K562 (cell line): ENCODE measurements around the gene SH3RF1. TPM values are rescaled to one million over a fixed set of nuclear protein-coding genes. Genes with fewer than 3 reads are reported as not detected.

ENCODE experiments used
- ATAC-seq: fragments of 200-7000 bp; cut with Tn5 transposase; 3 replicates; pipeline ENCODE4 v1.9.1; 2020; ENCODE audit warnings: moderate library complexity
- BruUV-seq: library from RNA; stranded (reverse); fragments of 400-500 nt; replicated peaks from 2 replicates; lab custom pipeline; 2021; lab: Mats Ljungman, UMichigan
- CTCF ChIA-PET: fragments of 300-600 bp; formaldehyde crosslinking; extraction: SDS; loops from one replicate; lab custom pipeline; 2021; ENCODE audit warnings: low intra/inter-chr PET ratio; lab: Yijun Ruan, JAX
- POLR2A ChIA-PET: fragments of 300-600, 350-650 bp; sonication (Branson Sonifier 250); formaldehyde crosslinking; extraction: SDS; loops from one replicate; lab custom pipeline; 2021; ENCODE audit warnings: antibody characterized with exemption, inconsistent platforms; lab: Yijun Ruan, JAX
- DNase-seq, 4 experiments: peaks; one replicate each; pipeline versions ENCODE4 v3.0.0 to v3.0.0-alpha.2; 2011 to 2018; ENCODE audit warnings: low spot score in 3 of 4, mixed read lengths in 3 of 4; ENCODE audit errors: extremely low read depth in 1 of 4
- FAIRE-seq: peaks from 2 replicates; lab custom pipeline; 2011; peaks lifted over from hg19 to GRCh38; lab: Jason Lieb, UNC
- H2AFZ ChIP-seq: 2 replicates; pipeline ENCODE4 v1.6.0; 2011; ENCODE audit warnings: low read depth, low read length, control low read depth, inconsistent platforms
- H3K27ac ChIP-seq: fragments of 200-600 bp; 3 replicates; pipeline ENCODE4 v1.8.0; 2011; ENCODE audit warnings: low read depth, mild to moderate bottlenecking, control low read depth, inconsistent platforms, low read length, moderate library complexity, mixed read lengths; ENCODE audit errors: extremely low read depth
- H3K27me3 ChIP-seq, 2 experiments: fragments of 300-600 bp in 1 of 2; 2 replicates in 1 of 2; 3 replicates in 1 of 2; pipeline versions ENCODE4 v1.6.0 to v1.8.0; 2011; ENCODE audit warnings: inconsistent platforms in 2 of 2, low read length in 2 of 2, mild to moderate bottlenecking in 1 of 2, mixed read lengths in 1 of 2, moderate library complexity in 1 of 2; ENCODE audit not compliant: control insufficient read depth in 2 of 2, insufficient read depth in 2 of 2
- H3K36me3 ChIP-seq: fragments of 300-600 bp; 3 replicates; pipeline ENCODE4 v1.8.0; 2011; ENCODE audit warnings: mild to moderate bottlenecking, low read length, inconsistent platforms; ENCODE audit not compliant: control insufficient read depth, insufficient read depth
- H3K4me1 ChIP-seq, 2 experiments: fragments of 200-600 bp in 1 of 2; replicated peaks in 1 of 2; 2 replicates in 1 of 2; 3 replicates in 1 of 2; pipeline versions ENCODE4 v1.5.1 to v1.8.0; 2011; ENCODE audit warnings: inconsistent platforms in 2 of 2, low read length in 2 of 2, mild to moderate bottlenecking in 1 of 2, mixed read lengths in 1 of 2, moderate library complexity in 1 of 2; ENCODE audit not compliant: control insufficient read depth in 2 of 2, insufficient read depth in 2 of 2
- H3K4me2 ChIP-seq: 2 replicates; pipeline ENCODE4 v1.6.1; 2011; ENCODE audit warnings: low read length, control low read depth, inconsistent platforms, mixed read lengths; ENCODE audit not compliant: insufficient read depth
- H3K4me3 ChIP-seq: fragments of 200-600 bp; sonication (generic), shearing (Covaris generic); 2 replicates; pipeline ENCODE4 v1.5.1; 2016; ENCODE audit warnings: control low read depth, inconsistent platforms
- H3K79me2 ChIP-seq: fragments of 200-600 bp; 3 replicates; pipeline ENCODE4 v1.8.0; 2011; ENCODE audit warnings: low read length, inconsistent platforms; ENCODE audit not compliant: control insufficient read depth, insufficient read depth
- H3K9ac ChIP-seq, 2 experiments: 2 replicates each; pipeline versions ENCODE4 v1.6.0 to v1.6.1; 2011; ENCODE audit warnings: low read depth in 2 of 2, low read length in 2 of 2, control low read depth in 1 of 2, inconsistent platforms in 1 of 2, mild to moderate bottlenecking in 1 of 2, mixed read lengths in 1 of 2; ENCODE audit not compliant: insufficient read depth in 1 of 2
- H3K9me1 ChIP-seq: one replicate; pipeline ENCODE4 v1.6.0; 2011; ENCODE audit warnings: inconsistent platforms, mild to moderate bottlenecking, low read length, moderate library complexity; ENCODE audit not compliant: control insufficient read depth, insufficient read depth
- H3K9me3 ChIP-seq: replicated peaks from 2 replicates; pipeline ENCODE4 v1.5.1; 2011; ENCODE audit warnings: low read depth, low read length, inconsistent platforms; ENCODE audit not compliant: control insufficient read depth, insufficient read depth
- H4K20me1 ChIP-seq: replicated peaks from 2 replicates; pipeline ENCODE4 v1.6.1; 2011; ENCODE audit warnings: low read length, inconsistent platforms, mixed read lengths; ENCODE audit not compliant: control insufficient read depth, insufficient read depth
- ARID3A ChIP-seq: IDR thresholded peaks from 2 replicates; pipeline ENCODE4 v1.6.1; 2012; ENCODE audit warnings: low read depth, low read length, improper control_type of control experiment, borderline replicate concordance
- ATF6 ChIP-seq: sonication (generic); formaldehyde crosslinking; IDR thresholded peaks from 2 replicates; pipeline ENCODE4 v1.4.0; 2020; ENCODE audit warnings: mild to moderate bottlenecking, missing genetic modification reagents
- CLOCK ChIP-seq: fragments of 250-450 bp; sonication (Bioruptor Pico); IDR thresholded peaks from 2 replicates; pipeline ENCODE4 v1.4.0; 2020; ENCODE audit warnings: mild to moderate bottlenecking, moderate library complexity, borderline replicate concordance
- DDX20 ChIP-seq: fragments of 450-650 bp; IDR thresholded peaks from 2 replicates; pipeline ENCODE4 v1.6.1; 2016; ENCODE audit warnings: missing genetic modification characterization, low read depth, mild to moderate bottlenecking, missing compliant biosample characterization, moderate library complexity
- MECOM ChIP-seq: fragments of 250-450 bp; sonication (Bioruptor Pico); IDR thresholded peaks from 2 replicates; pipeline ENCODE4 v1.8.0; 2022; ENCODE audit warnings: inconsistent platforms
- NEUROD1 ChIP-seq: fragments of 150-350 bp; IDR thresholded peaks from 2 replicates; pipeline ENCODE4 v1.6.1; 2014; ENCODE audit warnings: borderline replicate concordance, low read length, low read depth; ENCODE audit not compliant: partially characterized antibody
- NR3C1 ChIP-seq: sonication (generic); formaldehyde crosslinking; IDR thresholded peaks from 2 replicates; pipeline ENCODE4 v1.8.1; 2022; ENCODE audit warnings: missing genetic modification reagents
- PPARD ChIP-seq: fragments of 250-450 bp; sonication (Bioruptor Pico); IDR thresholded peaks from 2 replicates; pipeline ENCODE4 v1.8.0; 2022; ENCODE audit warnings: inconsistent platforms, mild to moderate bottlenecking, moderate library complexity
- SNRNP70 ChIP-seq: fragments of 200-400 bp; formaldehyde crosslinking; optimal IDR thresholded peaks from 2 replicates; pipeline ENCODE3; 2017; ENCODE audit warnings: low read depth, low read length
- TAF15 ChIP-seq: fragments of 200-400 bp; formaldehyde crosslinking; IDR thresholded peaks from 2 replicates; pipeline ENCODE4 v1.6.1; 2017; ENCODE audit warnings: mild to moderate bottlenecking, low read depth, low read length, moderate library complexity
- XRCC4 ChIP-seq: IDR thresholded peaks from one replicate; pipeline ENCODE4 v1.6.1; 2011; ENCODE audit not compliant: insufficient read depth, insufficient read length; ENCODE audit errors: extremely low read depth
- ZNF175 ChIP-seq: fragments of 200-800 bp; sonication (Bioruptor generic); IDR thresholded peaks from 2 replicates; pipeline ENCODE4 v1.6.1; 2016; ENCODE audit warnings: low read depth, mild to moderate bottlenecking, missing genetic modification characterization, missing compliant biosample characterization
- ZNF583 ChIP-seq: fragments of 250-450 bp; sonication (Bioruptor Pico); IDR thresholded peaks from 2 replicates; pipeline ENCODE4 v1.4.0; 2020
- ZNF668 ChIP-seq: fragments of 250-450 bp; sonication (Bioruptor Pico); IDR thresholded peaks from 2 replicates; pipeline ENCODE4 v1.8.0; 2022; ENCODE audit warnings: mild to moderate bottlenecking, inconsistent platforms
- WGBS: fragments of 100-300 bp; shearing (Covaris generic); methylation state at CpG from one replicate; pipeline ENCODE4 v1.1.6; 2016; ENCODE audit warnings: low coverage, mixed read lengths; ENCODE audit not compliant: insufficient coverage; ENCODE audit errors: missing lambda C conversion rate; 5-methylcytosine and 5-hydroxymethylcytosine counted together
- in situ Hi-C: fragments of 300-500 bp; cut with MboI; formaldehyde crosslinking; loops from 4 replicates; pipeline ENCODE4 v1.15.0; 2018; ENCODE audit warnings: inconsistent platforms, mixed read lengths
- intact Hi-C: fragments of 100-400 bp; cut with micrococcal nuclease; formaldehyde crosslinking; loops from 2 replicates; pipeline ENCODE4 v1.14.2; 2022
- polyA plus RNA-seq, 8 experiments: library from polyadenylated mRNA; depleted of rRNA in 4 of 8; stranded (reverse) in 5 of 8; unstranded in 3 of 8; fragments of >200 nt; fragmentation: Nextera tagmentation in 2 of 8; fragmentation: Illumina TruSeq in 1 of 8; extraction: Ambion mirVana in 2 of 8; extraction: Trizol in 1 of 8; gene quantifications; 2 replicates each; pipeline versions ENCODE4 v1.2.1 to v1.2.3, GENCODE V29; 2011 to 2014; ENCODE audit warnings: inconsistent platforms in 1 of 8, missing spikeins in 1 of 8
- total RNA-seq, 7 experiments: library from RNA; depleted of rRNA in 6 of 7; stranded (reverse); fragments of >200 nt in 6 of 7; fragmentation: Illumina TruSeq in 2 of 7; extraction: Trizol in 2 of 7; gene quantifications; 2 replicates each; pipeline versions ENCODE4 v1.2.1 to v1.2.3, GENCODE V29; 2011 to 2021; ENCODE audit warnings: low replicate concordance in 1 of 7

The SH3RF1 gene
- total and polyA plus RNA-seq, 9 of the 15 experiments (the other 6 are each of a cell fraction or from before 2014, with no cell fraction given) = 0.04 to 0.16 (median 0.11) TPM; not detected in 6

- Histone ChIP-seq H3K4me2 (no peak overlapping the region), H2AFZ (no peak overlapping the region), H3K27me3 (no peaks in the 10 kb centered on the region), H3K79me2 (no peaks in the 10 kb centered on the region), H3K27ac (no peak overlapping the region), H3K9me3 (no peaks in the 10 kb centered on the region), H4K20me1 (no peaks in the 10 kb centered on the region), H3K9me1 (no peaks in the 10 kb centered on the region), H3K36me3 (no peaks in the 10 kb centered on the region), H3K9ac (no peak overlapping the region), H3K4me3 (no peak overlapping the region), H3K4me1 (no peaks in the 10 kb centered on the region)
- BruUV-seq = no TSS peak
- WGBS = 0% methylated on average over 1 of the region's 2 CpGs
- no peak for FAIRE-seq
- ChIA-PET POLR2A (no interaction called here), CTCF (no interaction called here)
- in situ Hi-C loops = no loop called here
- intact Hi-C loops = no loop called here
- ATAC-seq = no peak
- no peak for DNase-seq
- no peak for TF ChIP-seq ZNF668
- no peak for TF ChIP-seq PPARD (CRISPR knock-in tag)
- no peak for TF ChIP-seq SNRNP70
- TF ChIP-seq ZNF583 = no peak
- TF ChIP-seq NR3C1 (CRISPR knock-in tag) = no peak
- TF ChIP-seq DDX20 = no peak
- TF ChIP-seq MECOM (CRISPR knock-in tag) = no peak
- TF ChIP-seq NEUROD1 = no peak
- TF ChIP-seq XRCC4 = no peak
- TF ChIP-seq ARID3A = no peak
- no peak for TF ChIP-seq CLOCK
- TF ChIP-seq TAF15 = no peak
- no peak for TF ChIP-seq ZNF175 (CRISPR knock-in tag)
- no peak for TF ChIP-seq ATF6 (CRISPR knock-in tag)
Measured at GRCh38 chr4:169305651-169306050, 34.9 kb upstream of the SH3RF1 start.
